ENCODE data around the gene DLG2.

DLG2 gene

DNA sequence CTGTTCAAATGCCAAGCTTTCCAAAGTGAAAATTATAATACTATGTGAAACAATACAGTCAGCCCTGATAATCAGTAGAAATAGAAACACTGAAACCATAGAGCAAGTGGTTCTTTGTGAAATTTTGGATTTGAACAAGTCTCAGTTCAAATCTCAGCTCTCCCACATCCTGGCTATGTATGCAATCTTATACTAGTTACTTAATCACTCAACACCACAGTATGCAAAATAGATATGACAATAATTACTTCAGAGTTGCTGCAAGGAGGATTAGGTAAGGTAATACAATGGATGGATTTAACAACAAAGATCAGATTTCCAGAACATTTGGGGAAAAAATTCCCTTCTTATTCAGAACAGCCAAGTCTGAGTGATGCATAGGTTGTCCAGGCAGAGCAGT, 1489.2 kb downstream of the DLG2 start:
- no peak overlapping the region for H3K4me3 ChIP-seq (replicated peaks in 1 of 2; ENCODE audit: low read depth in 2 of 2, low read length in 2 of 2)

DNA sequence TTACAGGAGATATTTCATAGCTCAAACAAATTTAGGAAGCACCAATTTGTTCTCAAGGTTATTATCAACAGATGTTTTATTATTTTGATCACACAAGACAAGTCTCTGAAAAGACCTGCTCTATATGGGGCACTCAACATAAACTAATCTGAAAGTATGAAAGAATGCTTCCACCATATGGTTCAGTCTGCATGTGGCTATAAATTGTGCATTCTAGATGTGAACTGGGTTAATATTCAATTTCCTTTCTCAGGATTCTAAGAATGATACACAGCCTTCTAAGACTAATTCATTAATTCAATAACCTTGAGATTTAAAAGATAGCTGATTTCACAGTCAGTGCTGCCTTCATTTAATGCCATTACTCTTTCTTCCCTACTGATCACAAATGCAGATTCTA, 1489.6 kb downstream of the DLG2 start:
- no peak overlapping the region for H3K4me3 ChIP-seq (replicated peaks in 1 of 2; ENCODE audit: low read depth in 2 of 2, low read length in 2 of 2)
- TF ChIP-seq, protein P1, sequence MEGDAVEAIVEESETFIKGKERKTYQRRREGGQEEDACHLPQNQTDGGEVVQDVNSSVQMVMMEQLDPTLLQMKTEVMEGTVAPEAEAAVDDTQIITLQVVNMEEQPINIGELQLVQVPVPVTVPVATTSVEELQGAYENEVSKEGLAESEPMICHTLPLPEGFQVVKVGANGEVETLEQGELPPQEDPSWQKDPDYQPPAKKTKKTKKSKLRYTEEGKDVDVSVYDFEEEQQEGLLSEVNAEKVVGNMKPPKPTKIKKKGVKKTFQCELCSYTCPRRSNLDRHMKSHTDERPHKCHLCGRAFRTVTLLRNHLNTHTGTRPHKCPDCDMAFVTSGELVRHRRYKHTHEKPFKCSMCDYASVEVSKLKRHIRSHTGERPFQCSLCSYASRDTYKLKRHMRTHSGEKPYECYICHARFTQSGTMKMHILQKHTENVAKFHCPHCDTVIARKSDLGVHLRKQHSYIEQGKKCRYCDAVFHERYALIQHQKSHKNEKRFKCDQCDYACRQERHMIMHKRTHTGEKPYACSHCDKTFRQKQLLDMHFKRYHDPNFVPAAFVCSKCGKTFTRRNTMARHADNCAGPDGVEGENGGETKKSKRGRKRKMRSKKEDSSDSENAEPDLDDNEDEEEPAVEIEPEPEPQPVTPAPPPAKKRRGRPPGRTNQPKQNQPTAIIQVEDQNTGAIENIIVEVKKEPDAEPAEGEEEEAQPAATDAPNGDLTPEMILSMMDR (IDR thresholded peaks at IDR 0.05; ENCODE audit: low read depth, low read length): no peak

More for the DNA sequence above, 1489.2 kb downstream of the DLG2 start:
- DNase-seq (ENCODE audit: low read depth in 2 of 2): no peak
- TF ChIP-seq, protein P1 (IDR thresholded peaks at IDR 0.05; ENCODE audit: low read depth, low read length): no peak

DNA sequence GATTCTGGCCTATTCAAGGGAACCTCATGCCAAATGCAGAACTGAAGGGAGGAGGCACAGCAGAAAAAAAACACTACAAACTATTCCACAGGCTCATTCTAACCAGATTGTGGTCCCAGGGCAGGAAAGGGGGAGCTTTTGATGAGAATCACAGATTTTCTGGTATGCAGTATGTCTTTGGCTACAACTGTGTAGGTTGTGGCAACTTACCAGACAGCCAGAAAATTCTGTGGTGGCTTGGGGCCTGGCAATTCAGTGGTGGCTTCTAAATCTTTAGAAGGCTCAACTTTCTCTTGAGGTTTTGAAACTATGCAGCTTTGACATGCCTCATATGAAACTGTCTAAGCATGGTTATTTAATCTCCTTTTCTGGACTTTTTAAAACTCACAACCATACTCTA, 1490.2 kb downstream of the DLG2 start:
- no peak for DNase-seq (ENCODE audit: low read depth in 2 of 2)
- H3K4me3 ChIP-seq (replicated peaks in 1 of 2; ENCODE audit: low read depth in 2 of 2, low read length in 2 of 2): no peak overlapping the region
- TF ChIP-seq, protein P1 (IDR thresholded peaks at IDR 0.05; ENCODE audit: low read depth, low read length): no peak

More for the DNA sequence above, 1489.6 kb downstream of the DLG2 start:
- DNase-seq (ENCODE audit: low read depth in 2 of 2): no peak

DNA sequence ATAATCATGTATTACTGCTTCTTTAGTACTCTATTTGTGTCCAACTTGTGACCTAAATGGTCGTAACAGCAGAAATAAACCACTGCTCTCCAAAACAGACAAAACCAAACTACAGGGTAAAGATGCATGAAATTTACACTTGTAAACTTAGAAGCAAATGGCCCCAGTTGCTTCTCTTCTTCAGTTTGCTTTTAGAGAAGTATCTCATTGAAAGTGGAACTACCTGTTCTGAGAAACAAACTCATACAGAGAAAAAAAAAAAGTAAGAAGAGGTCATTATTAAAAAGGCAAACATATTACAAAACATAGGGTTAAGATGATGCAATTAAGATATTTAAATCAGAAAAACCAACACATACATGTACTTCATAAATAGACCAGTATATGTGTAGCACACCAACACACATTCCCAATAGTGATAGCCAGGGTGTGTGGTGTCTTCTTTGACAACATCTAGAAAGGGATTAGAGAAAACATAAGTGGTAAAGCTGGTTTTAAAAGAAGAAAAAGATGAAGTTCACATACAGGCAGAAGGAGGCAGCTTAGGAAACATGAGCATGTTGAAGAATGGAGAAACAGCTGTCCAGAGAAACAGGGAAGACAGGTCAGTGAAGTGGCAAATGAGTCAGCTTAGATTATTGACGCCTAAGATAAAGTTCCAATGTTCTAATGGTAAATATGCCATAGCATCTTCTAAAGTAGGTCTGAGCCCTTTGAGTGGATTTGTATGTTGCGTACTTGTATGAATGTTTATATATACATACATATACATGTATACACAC, 1496.3 kb downstream of the DLG2 start:
- no peak for DNase-seq (ENCODE audit: low read depth in 2 of 2)
- TF ChIP-seq, protein P1 (IDR thresholded peaks at IDR 0.05; ENCODE audit: low read depth, low read length): no peak
- no peak overlapping the region for H3K4me3 ChIP-seq (replicated peaks in 1 of 2; ENCODE audit: low read depth in 2 of 2, low read length in 2 of 2)

DNA sequence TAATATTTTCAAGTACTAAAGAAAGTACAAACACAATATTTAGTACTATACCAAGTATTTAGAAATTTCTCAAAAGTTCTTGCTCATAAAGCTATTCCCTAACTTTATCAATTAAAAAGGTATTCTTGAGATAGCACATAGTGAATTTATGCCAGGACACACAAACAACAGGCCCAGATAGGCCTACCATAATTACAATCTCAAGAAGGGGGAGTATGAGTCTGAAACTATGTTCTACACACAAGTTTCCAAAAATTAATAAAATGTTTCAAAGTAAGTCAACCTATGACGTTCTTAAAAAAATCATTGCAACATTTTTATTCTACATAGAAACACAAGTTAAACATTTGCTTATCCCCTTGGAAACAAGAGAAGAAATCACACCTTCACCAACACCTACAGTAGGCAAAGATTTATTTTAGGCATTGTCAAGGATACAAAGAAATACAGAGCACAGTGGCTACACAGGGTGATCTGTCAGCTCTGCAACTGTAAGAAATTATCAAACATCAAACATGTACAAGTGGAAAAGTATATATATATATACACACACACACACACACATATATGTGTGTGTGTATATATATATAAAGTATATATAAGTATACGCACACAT, 1497.1 kb downstream of the DLG2 start:
- DNase-seq (ENCODE audit: low read depth in 2 of 2): no peak
- TF ChIP-seq, protein P1 (IDR thresholded peaks at IDR 0.05; ENCODE audit: low read depth, low read length): no peak
- H3K4me3 ChIP-seq (replicated peaks in 1 of 2; ENCODE audit: low read depth in 2 of 2, low read length in 2 of 2): no peak overlapping the region

DNA sequence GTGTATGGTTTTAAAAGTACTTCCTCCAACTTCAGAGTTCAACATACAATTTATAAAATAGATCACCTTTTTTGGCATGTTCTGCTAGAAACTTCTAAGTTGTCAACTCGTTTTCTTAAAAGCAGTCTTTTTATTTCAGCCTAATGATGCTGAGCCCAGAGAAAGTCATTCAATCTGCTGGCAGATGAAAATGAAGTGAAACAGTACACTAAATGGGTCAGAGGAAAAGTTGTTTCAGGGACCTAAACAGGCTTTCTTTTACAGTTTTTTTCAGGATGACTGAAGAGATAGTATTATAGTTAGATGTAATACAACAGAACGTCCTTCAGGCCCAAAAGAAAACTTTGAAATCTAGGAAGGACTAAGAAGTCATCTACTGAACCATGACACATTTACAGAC, 1498.3 kb downstream of the DLG2 start:
- no peak for DNase-seq (ENCODE audit: low read depth in 2 of 2)
- no peak overlapping the region for H3K4me3 ChIP-seq (replicated peaks in 1 of 2; ENCODE audit: low read depth in 2 of 2, low read length in 2 of 2)
- TF ChIP-seq, protein P1 (IDR thresholded peaks at IDR 0.05; ENCODE audit: low read depth, low read length): no peak
